Large intestine (tissue), 12 donors: ENCODE results near the gene ATP6V0E2. TPM values are rescaled to one million over a fixed set of nuclear protein-coding genes. Genes with fewer than 3 reads are reported as not detected.

ENCODE experiments used
- DNase-seq, 2 donors: peaks; one replicate each; pipeline versions ENCODE4 v3.0.0 to v3.0.0-alpha.2; 2013
- H3K27ac ChIP-seq: one replicate; pipeline ENCODE4 v1.5.1; 2013; ENCODE audit warnings: low read length
- H3K27me3 ChIP-seq: 2 replicates; pipeline ENCODE4 v1.6.1; 2013; ENCODE audit warnings: low read length; ENCODE audit not compliant: control insufficient read depth, insufficient read depth
- H3K36me3 ChIP-seq: 2 replicates; pipeline ENCODE4 v1.6.1; 2013; ENCODE audit warnings: low read length; ENCODE audit not compliant: control insufficient read depth, insufficient read depth
- H3K4me1 ChIP-seq: one replicate; pipeline ENCODE4 v1.6.1; 2013; ENCODE audit warnings: low read length; ENCODE audit not compliant: control insufficient read depth, insufficient read depth
- H3K4me3 ChIP-seq: one replicate; pipeline ENCODE4 v1.5.1; 2013; ENCODE audit warnings: low read length
- H3K9me3 ChIP-seq: one replicate; pipeline ENCODE4 v1.6.1; 2013; ENCODE audit warnings: mild to moderate bottlenecking, low read depth, low read length, moderate library complexity; ENCODE audit not compliant: control insufficient read depth
- WGBS: methylation state at CpG from one replicate; pipeline ENCODE4 v1.1.5; 2013; ENCODE audit warnings: low lambda C conversion rate; ENCODE audit not compliant: insufficient coverage; 5-methylcytosine and 5-hydroxymethylcytosine counted together
- long read RNA-seq, 11 donors: transcript quantifications; one replicate each; lab custom pipeline, GENCODE V29; 2026
- polyA plus RNA-seq: library from polyadenylated mRNA; unstranded; fragments of 120-200 nt; gene quantifications from one replicate; pipeline ENCODE4 v1.2.1, GENCODE V29; 2013

The ATP6V0E2 gene
- 15.6 TPM for polyA plus RNA-seq
- long read RNA-seq, donor 1, transcript ATP6V0E2-203 (4 exons, 2,722 nt) = major isoform, 5 of 10 reads
- long read RNA-seq, donor 1, partial matches to known transcripts = 5 of 10 reads
- long read RNA-seq, donor 1, other reads (novel, unspliced or antisense) = 0 of 10 reads
- long read RNA-seq, donor 2, transcript ATP6V0E2-203 (4 exons, 2,722 nt) = major isoform, 11 of 11 reads
- long read RNA-seq, donor 2, partial matches to known transcripts = 0 of 11 reads
- long read RNA-seq, donor 2, other reads (novel, unspliced or antisense) = 0 of 11 reads
- long read RNA-seq, donor 3, transcript ATP6V0E2-203 (4 exons, 2,722 nt) = major isoform, 6 of 7 reads
- long read RNA-seq, donor 3, partial matches to known transcripts = 0 of 7 reads
- long read RNA-seq, donor 3, other reads (novel, unspliced or antisense) = 0 of 7 reads
- long read RNA-seq, donor 4 = 0 reads
- long read RNA-seq, donor 5, transcript ATP6V0E2-203 (4 exons, 2,722 nt) = major isoform, 11 of 12 reads
- long read RNA-seq, donor 5, partial matches to known transcripts = 0 of 12 reads
- long read RNA-seq, donor 5, other reads (novel, unspliced or antisense) = 0 of 12 reads
- long read RNA-seq, donor 6, transcript ATP6V0E2-203 (4 exons, 2,722 nt) = major isoform, 6 of 6 reads
- long read RNA-seq, donor 6, partial matches to known transcripts = 0 of 6 reads
- long read RNA-seq, donor 6, other reads (novel, unspliced or antisense) = 0 of 6 reads
- long read RNA-seq, donor 7, partial matches to known transcripts = 0 of 4 reads
- long read RNA-seq, donor 7, other reads (novel, unspliced or antisense) = 0 of 4 reads
- long read RNA-seq, donor 8, transcript ATP6V0E2-203 (4 exons, 2,722 nt) = major isoform, 10 of 10 reads
- long read RNA-seq, donor 8, partial matches to known transcripts = 0 of 10 reads
- long read RNA-seq, donor 8, other reads (novel, unspliced or antisense) = 0 of 10 reads
- long read RNA-seq, donor 9, transcript ATP6V0E2-203 (4 exons, 2,722 nt) = major isoform, 8 of 10 reads
- long read RNA-seq, donor 9, partial matches to known transcripts = 0 of 10 reads
- long read RNA-seq, donor 9, other reads (novel, unspliced or antisense) = 0 of 10 reads
- long read RNA-seq, donor 10, transcript ATP6V0E2-203 (4 exons, 2,722 nt) = major isoform, 9 of 9 reads
- long read RNA-seq, donor 10, partial matches to known transcripts = 0 of 9 reads
- long read RNA-seq, donor 10, other reads (novel, unspliced or antisense) = 0 of 9 reads
- long read RNA-seq, donor 11, partial matches to known transcripts = 0 of 3 reads
- long read RNA-seq, donor 11, other reads (novel, unspliced or antisense) = 0 of 3 reads

DNA sequence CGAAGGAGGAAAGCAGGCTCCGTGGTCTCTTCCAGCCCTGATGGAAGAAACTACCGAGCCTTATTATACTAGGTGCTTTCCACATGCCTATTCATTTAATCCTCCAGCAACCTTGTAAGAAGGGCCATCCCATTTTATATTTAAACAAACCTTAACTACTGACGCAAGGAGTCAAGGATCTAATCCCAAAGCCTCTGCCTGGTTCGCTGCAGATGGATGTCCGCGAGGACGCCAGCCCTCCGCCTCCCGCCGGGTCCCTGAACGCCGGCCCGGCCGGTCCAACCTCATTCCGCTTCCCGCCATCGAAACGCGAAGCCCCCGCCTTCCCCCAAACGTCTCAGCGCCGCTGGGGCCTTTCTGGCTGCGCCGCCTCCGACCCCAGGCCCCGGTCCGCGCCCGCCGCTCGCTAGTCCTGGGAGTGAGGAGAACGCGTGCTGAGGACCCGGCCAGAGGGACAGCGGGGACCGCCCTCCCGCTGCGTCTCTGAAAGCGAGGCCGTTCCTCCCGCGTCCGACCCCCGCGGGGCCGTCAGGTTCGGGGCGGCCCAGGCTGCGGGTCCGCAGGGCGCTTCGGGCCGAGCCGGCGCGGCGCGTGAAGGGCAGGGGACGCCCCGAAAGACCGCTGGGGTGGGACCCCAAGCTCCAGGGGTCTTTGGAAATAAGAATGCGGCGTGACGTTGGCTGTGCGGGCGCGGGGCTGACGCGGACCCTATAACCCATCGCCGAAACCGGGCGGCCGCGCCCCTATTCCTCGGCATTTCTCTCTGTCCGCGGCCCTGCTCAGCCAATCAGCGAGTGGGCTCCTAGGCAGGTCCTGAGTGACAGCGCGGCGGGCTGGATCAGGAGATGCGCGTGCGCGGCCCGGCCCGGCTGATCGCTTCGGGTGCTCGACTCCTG, at the start of gene ATP6V0E2:
Gene ATP6V0E2 (plus strand): TSS at position 896 of the 896 bp plus-strand sequence. CDS start 97 bp downstream, outside the sequence.
- WGBS = no CpG with 5 or more reads among the region's 93 CpGs
- H3K4me1 ChIP-seq = peaks cover 13% of the 10 kb centered on the region
- peak; percentile 89 to 93 for DNase-seq
- peak within 1 kb of the TSS; percentile 62 for H3K27ac ChIP-seq
- peaks cover 2% of the 10 kb centered on the region for H3K36me3 ChIP-seq
- peaks cover 6% of the 10 kb centered on the region for H3K27me3 ChIP-seq
- H3K4me3 ChIP-seq = peak within 1 kb of the TSS; percentile 61
- H3K9me3 ChIP-seq = no peaks in the 10 kb centered on the region

DNA sequence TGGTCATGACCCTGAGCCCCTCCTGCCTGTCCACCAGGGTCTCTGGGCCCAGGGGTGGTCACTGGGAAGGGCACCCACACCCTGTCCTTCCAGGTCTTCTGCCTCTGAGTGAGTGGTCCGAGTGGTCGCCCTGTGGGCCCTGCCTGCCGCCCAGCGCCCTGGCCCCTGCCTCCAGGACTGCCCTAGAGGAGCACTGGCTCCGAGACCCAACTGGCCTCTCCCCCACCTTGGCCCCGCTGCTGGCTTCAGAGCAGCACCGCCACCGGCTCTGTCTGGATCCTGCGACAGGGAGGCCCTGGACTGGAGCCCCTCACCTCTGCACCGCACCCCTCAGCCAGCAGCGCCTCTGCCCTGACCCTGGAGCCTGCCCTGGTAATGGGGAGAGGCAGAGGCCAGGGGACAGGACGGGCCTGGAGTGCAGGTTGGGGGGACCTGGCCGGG, 49.4 kb upstream of the ATP6V0E2 start:
- no peak overlapping the region for H3K4me3 ChIP-seq
- no peaks in the 10 kb centered on the region for H3K36me3 ChIP-seq
- H3K27ac ChIP-seq = no peak overlapping the region
- no peak for DNase-seq
- no peaks in the 10 kb centered on the region for H3K27me3 ChIP-seq
- WGBS = no CpG with 5 or more reads among the region's 13 CpGs
- H3K4me1 ChIP-seq = peaks cover 9% of the 10 kb centered on the region
- H3K9me3 ChIP-seq = no peaks in the 10 kb centered on the region

DNA sequence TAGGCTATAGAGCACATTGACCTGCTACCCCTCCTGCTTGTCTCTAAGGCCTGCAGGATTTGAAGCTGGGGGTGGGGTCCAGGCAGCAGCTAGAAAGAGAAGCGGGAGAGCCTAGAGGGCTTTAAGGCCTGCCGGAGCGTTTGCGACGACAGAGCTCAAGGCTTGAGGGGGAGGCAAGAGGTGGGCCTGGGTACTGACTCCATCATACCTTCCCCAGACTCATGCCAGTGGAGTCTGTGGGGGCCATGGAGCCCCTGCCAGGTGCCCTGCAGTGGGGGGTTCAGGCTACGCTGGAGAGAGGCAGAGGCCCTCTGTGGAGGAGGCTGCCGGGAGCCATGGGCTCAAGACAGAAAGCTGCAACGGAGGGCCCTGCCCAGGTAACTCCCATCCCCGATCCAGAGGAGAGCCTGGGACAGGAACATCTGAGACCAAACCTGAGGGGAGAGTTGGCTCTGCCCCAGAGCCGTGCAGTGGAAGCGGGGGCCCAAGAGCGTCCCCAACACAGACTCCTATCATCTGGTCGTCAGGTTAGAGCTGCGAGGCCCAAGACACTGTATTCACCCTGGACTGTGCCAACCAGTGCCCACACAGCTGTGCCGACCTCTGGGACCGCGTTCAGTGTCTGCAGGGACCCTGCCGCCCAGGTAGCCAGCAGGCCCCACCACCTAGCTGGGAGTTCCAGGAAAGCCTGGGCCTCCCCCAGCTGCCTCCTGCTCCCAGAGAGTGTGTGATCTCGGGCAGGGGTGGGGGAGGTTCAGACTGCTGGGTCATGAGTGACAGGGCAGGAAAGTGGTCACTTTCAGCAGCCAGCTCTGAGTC, 48.8 kb upstream of the ATP6V0E2 start:
- no peak for DNase-seq
- Histone ChIP-seq H3K27ac (no peak overlapping the region), H3K27me3 (no peaks in the 10 kb centered on the region), H3K36me3 (no peaks in the 10 kb centered on the region), H3K4me1 (peaks cover 9% of the 10 kb centered on the region), H3K4me3 (no peak overlapping the region), H3K9me3 (no peaks in the 10 kb centered on the region)
- WGBS = no CpG with 5 or more reads among the region's 19 CpGs

DNA sequence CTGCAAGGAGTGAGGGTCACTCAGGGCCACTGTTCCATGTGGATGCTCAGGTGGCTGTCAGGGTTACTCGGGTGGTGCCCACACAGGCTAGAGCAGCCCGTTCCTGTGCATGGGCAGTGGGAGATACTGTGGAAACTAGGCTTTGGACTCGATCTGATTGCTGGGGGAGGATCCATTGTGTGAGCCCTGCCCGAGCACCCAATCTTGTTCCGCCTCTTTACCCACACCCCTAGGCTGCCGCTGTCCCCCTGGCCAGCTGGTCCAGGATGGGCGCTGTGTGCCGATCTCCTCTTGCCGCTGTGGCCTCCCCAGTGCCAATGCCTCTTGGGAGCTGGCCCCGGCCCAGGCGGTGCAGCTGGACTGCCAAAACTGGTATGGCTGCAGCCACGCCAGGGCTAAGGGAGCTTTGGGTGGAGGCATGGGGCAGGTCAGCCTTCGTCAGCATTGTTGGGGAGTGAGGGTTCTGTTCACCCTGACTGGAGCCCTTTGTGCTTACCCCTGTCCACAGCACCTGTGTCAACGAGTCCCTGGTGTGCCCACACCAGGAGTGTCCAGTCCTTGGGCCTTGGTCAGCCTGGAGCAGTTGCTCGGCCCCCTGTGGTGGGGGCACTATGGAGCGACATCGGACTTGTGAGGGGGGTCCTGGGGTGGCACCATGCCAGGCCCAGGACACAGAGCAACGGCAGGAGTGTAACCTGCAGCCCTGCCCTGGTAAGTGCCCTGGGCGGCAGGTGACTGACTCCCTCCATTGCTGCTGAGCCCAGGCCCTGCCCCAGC, 48.0 kb upstream of the ATP6V0E2 start:
- no CpG with 5 or more reads among the region's 19 CpGs for WGBS
- H3K27ac ChIP-seq = no peak overlapping the region
- DNase-seq = no peak
- no peaks in the 10 kb centered on the region for H3K36me3 ChIP-seq
- H3K27me3 ChIP-seq = no peaks in the 10 kb centered on the region
- H3K9me3 ChIP-seq = no peaks in the 10 kb centered on the region
- H3K4me3 ChIP-seq = no peak overlapping the region
- peaks cover 9% of the 10 kb centered on the region for H3K4me1 ChIP-seq

DNA sequence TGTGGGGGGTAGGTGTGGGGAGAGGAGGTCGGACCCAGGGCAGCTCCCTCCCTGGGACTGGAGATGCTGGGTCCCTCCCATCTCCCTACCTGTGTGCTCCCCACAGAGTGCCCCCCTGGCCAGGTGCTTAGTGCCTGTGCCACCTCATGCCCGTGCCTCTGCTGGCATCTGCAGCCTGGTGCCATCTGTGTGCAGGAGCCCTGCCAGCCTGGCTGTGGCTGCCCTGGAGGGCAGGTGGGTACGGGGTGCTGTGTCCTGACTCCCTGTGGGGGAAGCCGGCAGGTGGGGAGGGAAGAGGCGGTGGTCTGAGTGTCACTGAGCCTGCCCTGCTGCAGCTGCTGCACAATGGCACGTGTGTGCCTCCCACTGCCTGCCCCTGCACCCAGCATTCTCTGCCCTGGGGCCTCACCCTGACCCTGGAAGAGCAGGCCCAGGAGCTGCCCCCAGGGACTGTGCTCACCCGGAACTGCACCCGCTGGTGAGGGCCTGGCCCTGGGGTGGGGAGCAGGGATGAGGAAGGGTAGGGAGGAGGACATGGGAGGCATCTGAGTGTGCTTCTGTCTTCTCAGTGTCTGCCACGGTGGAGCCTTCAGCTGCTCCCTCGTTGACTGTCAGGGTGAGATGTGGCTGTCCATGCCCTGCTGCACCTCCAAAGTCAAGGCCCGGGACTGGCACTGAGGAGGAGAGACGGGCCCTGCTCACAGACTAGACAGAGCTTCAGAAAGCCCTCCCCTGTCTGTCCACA, 47.3 kb upstream of the ATP6V0E2 start:
- H3K4me1 ChIP-seq = peaks cover 5% of the 10 kb centered on the region
- no peaks in the 10 kb centered on the region for H3K36me3 ChIP-seq
- peaks cover 5% of the 10 kb centered on the region for H3K27me3 ChIP-seq
- no peak for DNase-seq
- no peaks in the 10 kb centered on the region for H3K9me3 ChIP-seq
- H3K27ac ChIP-seq = no peak overlapping the region
- H3K4me3 ChIP-seq = no peak overlapping the region
- no CpG with 5 or more reads among the region's 12 CpGs for WGBS

DNA sequence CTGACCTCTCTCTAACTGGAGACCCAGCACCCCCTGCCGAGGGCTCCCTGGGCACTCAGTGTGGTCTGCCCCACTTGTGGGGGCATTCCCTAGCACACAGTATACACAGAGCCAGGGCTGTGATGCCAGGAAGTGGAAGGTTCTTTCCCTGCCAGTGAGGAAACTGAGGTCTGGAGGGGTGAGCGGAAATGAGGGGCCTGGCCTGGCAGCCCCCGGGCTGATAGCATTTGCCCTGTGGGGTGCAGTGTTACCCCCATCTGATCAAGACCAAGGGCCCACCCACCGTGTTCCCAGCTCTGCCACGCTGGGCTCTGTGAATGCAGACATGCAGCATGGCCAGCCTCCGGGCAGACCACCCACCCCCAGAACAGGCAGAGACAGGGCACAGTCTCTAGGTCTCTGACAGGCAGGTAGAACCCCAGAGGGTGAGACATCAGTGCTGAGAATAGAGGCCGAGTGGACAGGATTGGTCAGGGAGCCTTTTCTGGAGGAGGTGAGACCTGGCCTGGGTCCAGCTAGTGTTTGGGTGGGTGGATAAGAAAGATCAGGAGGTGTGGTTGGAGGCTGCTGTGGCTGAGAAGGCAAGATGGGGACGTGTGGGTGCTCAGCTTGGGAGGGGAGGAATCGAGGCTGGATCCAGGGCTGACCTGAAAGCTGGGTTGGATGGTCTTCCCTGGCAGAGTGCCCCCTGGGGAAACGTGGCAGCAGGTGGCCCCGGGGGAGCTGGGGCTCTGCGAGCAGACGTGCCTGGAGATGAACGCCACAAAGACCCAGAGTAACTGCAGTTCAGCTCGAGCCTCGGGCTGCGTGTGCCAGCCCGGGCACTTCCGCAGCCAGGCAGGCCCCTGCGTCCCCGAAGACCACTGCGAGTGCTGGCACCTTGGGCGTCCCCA, 46.4 kb upstream of the ATP6V0E2 start:
- DNase-seq = no peak
- Histone ChIP-seq H3K9me3 (no peaks in the 10 kb centered on the region), H3K4me3 (no peak overlapping the region), H3K27ac (no peak overlapping the region), H3K36me3 (no peaks in the 10 kb centered on the region), H3K27me3 (peaks cover 9% of the 10 kb centered on the region), H3K4me1 (no peaks in the 10 kb centered on the region)
- no CpG with 5 or more reads among the region's 23 CpGs for WGBS

DNA sequence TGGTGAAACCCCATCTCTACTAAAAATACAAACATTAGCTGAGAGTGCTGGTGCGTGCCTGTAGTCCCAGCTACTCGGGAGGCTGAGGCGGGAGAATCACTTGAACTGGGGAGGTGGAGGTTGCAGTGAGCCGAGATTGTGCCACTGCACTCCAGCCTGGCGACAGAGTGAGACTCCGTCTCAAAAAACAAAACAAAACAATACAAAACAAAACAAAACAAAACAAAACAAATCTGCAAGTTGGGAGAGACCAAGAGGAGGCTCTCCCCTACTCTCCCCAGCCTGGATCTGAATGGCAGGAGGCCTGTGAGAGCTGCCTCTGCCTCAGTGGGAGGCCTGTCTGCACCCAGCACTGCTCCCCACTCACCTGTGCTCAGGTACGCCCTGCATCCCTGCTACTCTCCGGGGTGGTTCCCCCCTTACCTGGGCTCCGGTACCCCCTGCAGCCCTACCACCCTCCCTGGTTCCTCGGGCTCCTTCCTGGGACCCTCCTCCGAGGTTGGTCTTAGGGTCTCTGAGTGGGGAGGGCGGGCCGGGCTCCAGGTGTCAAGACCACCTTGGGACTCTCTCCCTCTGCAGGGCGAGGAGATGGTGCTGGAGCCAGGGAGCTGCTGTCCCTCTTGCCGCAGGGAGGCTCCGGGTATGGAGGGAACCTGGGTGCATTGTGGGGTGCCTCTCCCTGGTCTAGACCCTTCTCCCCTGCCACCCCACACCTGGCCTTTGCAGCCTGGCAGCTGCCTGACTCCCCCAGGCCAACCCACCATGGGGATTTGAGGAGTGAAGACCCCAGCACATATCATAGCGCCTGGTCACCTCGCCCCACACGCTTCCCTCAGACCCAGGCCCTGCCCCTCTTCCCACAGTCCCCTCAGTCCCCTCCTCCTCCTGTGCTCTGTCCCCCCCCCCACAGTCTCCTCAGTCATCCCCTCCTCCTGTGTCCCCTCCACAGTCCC, 45.1 kb upstream of the ATP6V0E2 start:
- WGBS = no CpG with 5 or more reads among the region's 19 CpGs
- H3K9me3 ChIP-seq = no peaks in the 10 kb centered on the region
- no peak overlapping the region for H3K4me3 ChIP-seq
- H3K4me1 ChIP-seq = no peaks in the 10 kb centered on the region
- no peak overlapping the region for H3K27ac ChIP-seq
- no peak for DNase-seq
- no peaks in the 10 kb centered on the region for H3K36me3 ChIP-seq
- peaks cover 13% of the 10 kb centered on the region for H3K27me3 ChIP-seq
